GM21737 (cell line): ENCODE data around the gene RGS12.
"Not testable (repeated sequence)": the region's sequence is repeated elsewhere in the genome, so short reads cannot be mapped to it uniquely, and the experiment has no call there.

Source experiments
- ATAC-seq: cut with Tn5 transposase; IDR thresholded peaks from one replicate; pipeline ENCODE4 v1.9.1; 2021; ENCODE audit warnings: mild to moderate bottlenecking, moderate library complexity; ENCODE audit not compliant: unreplicated experiment

RGS12 gene

DNA sequence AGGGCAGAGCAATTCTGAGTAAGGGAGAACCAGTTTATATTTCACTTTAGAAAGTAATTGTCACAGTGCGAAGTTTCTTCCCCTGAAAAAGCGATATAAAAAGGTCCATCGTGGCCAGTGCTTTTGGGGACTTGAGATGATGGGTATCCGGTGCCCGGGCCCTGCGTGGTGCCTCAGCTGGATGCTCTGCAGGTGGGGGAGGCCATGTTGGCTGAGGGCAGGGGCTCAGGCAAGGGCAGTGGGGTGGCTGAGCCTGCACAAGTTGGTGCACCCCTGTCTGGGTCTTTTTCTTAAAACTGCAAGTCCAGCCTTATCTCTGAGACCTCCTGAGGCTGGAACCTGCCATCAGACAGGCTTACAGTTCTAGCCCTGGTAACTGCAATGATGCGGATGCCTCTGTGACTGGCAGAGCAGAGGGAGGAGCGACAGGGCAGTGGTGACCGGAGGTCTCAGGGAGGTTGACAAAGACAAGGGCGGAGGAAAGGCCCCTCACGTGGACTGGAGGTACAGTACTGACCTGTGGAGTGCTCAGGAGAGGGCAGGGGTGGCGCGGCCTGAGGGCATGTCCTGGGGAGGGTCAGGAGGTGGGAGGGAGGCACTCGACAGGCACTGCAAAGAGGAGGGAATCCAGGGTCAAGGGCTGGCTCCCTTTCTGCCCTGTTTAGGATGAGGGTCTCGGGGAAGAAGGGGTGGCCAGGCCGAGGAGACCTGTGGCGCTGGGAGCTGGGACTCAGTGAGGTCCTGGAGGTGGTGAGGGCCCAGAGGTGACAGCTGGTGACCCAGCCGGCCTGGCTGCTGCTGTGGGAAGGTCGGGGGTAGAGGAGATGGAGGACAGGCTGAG lies 1.8 kb downstream of the RGS12 start:
- ATAC-seq, result no peak

DNA sequence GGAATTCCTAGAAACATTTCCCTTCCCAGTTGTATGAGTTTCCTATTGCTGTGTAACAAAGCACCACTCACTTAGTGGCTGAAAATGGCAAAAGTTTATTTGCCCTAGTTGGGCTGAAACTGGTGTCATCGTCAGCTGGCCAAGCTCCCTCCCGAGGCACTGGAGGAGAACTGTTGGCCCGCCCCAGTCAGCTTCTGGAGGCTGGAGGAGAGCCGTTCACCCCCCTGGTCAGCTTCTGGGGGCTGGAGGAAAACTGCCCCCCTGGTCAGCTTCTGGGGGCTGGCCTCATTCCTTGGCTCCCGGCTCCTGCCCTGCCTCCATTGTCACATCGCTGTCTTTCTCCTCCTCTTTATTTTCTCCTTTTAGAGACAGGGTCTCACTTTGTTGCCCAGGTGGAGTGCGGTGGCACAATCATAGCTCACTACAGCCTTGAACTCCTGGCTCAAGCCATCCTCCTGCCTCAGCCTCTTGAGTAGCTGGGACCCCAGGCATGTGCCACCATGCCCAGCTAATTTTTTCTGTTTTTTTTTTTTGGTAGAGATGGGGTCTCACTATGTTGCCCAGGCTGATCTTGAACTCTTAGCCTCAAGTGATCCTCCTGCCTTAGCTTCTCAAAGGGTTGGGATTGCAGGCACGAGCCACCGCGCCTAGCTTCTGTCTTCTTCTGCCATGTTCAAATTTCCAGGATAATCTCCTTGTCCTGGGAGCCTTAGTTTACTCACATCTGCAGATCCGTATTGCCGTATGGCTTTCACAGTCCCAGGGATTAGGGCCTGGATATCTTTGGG lies 3.2 kb downstream of the RGS12 start:
- no peak for ATAC-seq

DNA sequence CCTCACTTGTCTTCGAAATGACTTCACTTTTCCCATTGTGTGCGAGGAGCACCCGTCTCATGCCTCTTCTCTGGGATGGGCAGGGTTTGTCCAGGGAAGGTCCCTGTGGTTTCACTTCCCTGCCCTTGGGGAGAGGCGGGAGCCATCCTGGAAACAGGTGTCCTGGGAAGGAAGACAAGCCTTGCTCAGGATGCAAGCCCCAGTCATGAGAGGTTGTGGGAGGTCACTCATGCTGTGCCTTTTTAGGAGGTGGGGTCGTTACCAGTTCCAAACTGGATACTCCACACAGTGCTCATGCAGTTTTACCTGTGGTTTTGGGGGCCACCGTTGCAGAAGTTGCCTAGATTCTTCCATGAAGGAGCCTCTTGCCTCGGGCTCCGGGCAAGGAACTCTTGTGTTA lies 3.8 kb downstream of the RGS12 start:
- ATAC-seq, result no peak

DNA sequence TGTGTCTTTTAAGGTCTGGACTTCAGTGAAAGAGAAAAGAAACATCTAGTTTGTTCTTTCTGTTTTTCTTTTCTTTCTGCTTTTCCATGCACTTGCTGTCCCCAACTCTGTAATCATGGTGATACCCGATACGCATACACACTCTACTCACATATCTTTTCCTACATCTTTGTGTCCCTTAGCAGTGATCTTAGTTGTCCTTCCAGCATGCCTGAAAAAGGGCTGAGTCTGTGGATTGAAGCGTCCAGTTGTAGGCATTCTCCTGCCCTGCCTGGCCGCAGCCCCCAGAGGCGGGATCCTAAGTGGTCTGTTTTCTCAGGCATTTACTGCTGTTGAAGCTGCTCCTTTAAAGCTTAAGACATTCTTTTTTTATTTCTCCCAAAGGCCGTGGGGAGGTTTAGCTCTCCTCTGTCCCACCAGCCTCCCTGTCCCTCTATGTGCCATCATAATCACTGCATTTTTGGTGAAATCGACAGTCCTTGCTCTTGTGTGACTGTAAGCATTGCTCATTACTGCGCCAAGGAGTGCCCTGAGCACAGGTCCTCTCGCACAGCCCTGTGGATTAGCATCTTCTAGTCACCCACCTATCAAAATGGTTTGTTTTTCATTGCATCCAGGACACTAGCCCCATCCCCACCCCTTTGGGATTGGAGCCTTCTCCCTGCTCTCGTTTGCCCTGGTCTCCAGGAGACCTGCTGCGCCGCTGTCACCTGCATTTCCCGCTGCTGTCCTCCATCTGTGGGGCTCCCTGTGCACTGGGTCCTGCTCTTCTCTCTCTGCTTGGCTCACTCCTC lies 4.4 kb downstream of the RGS12 start:
- no peak for ATAC-seq

DNA sequence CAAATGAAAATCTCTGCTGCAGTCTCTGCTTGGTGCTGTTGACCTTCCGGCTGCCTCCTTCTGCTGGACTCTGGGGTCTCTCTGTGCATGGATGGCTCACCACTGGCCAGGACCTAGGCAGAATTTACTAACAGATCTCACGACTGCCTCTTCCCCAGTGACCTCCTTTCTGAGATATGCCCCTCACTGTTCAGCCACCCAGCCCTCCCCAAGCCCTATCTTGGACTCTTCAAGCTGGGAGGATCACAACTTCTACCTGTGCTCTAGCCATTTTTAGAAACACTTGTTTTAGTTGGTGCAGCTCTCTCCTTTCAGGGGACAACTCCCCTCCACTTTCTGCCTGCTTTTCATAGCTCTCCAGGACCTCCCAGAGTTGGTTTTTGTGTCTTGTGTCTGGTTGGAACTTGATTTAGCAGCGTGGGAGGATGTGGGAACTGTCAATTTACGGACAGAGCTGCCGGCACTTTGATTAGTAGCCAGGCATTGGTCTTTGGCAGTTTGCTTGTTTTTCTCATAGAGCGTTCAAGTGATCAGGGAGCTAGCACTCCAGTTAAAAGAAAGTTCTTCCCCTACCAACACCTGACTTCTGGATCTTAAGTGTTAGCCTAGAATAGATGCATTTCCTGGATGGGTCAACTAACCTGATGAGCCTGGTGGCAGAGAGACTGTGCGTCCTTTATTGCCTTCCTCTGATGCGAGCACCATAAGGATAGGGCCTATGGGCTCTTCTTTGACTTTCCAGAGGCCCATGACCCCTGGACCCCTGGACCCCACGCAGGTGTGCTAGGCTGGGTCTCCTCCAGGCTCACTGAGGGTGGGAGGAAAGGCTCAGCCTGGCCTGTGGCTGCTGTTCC lies 6.5 kb downstream of the RGS12 start:
- ATAC-seq, result no peak

DNA sequence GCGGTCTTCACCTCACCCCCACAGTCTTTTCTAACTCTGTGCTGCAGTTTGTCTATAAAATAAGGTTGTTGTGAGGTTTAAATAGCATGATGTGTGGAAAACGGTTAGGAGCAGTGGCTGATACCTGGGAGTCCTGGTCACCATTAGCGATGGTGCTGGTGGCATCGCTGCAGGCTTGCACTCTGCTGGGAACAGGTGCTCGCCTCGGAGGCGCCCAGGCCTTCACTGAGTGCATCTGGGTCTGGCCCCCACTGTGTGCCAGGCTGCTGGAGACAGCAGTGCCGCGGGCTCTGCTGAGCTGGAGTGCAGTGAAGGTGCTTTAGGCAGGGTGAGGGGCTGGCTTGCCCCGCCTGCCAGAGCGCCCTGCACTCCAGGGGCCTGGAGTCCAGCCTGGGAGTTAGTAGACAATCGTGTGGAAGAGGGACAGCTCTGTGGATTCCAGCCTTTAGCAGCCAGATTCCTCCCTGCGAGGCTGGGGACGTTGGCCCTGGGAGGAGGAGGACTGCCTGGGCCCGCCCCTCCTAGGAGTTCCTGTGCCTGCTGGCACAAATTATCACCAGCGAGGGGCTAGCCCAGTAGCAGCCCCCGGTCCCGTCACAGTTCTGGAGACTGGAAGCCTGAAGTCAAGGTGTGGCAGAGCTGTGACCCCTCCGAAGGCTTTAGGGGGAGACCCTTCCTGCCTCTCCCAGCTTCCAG lies 7.3 kb downstream of the RGS12 start:
- ATAC-seq, result no peak

DNA sequence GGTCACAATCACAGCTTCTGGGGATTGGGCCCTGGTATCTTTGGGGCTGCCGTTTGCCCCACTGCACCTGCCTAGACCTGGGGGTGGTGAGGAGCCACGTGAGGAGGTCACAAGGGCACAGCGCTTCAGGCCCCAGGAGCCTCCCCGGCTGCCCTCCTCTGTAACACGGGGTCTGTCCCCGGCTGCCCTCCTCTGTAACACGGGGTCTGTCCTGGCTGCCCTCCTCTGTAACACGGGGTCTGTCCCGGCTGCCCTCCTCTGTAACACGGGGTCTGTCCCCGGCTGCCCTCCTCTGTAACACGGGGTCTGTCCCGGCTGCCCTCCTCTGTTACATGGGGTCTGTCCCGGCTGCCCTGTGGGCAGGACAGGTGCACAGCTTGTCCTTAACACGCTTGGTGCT lies 8.1 kb downstream of the RGS12 start:
- ATAC-seq, result not testable (repeated sequence)

DNA sequence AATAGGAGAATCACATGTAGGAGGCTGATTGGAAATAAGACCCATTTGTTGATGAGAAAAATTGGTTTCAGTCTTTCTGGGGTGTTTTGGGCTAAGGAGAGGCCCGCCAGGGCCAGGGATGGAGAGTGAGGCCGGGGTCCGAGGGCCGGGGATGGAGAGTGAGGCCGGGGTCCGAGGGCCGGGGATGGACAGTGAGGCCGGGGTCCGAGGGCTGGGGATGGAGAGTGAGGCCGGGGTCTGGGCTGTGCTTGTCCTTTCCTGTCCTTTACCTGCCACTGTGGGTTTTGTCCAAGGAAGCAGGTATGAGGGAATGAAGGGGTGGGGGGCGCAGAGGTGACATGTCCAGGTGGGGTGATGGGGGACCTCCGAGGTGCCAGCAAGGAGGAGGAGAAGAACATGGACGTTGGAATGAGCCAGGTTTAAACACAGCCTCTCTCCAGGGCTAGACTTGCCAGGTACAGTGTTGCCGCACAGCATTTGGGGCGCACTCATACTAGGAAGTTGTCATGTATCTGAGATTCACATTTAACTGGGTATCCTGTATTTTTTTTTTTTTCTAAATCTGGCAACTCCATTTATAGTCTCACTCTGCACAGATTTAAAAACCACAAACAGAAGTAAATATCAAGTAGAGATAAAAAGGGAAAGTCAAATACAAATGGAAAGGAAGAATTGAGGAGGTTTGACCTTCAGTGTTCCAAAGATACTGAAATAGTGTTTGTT lies 8.8 kb downstream of the RGS12 start:
- ATAC-seq, result no peak

DNA sequence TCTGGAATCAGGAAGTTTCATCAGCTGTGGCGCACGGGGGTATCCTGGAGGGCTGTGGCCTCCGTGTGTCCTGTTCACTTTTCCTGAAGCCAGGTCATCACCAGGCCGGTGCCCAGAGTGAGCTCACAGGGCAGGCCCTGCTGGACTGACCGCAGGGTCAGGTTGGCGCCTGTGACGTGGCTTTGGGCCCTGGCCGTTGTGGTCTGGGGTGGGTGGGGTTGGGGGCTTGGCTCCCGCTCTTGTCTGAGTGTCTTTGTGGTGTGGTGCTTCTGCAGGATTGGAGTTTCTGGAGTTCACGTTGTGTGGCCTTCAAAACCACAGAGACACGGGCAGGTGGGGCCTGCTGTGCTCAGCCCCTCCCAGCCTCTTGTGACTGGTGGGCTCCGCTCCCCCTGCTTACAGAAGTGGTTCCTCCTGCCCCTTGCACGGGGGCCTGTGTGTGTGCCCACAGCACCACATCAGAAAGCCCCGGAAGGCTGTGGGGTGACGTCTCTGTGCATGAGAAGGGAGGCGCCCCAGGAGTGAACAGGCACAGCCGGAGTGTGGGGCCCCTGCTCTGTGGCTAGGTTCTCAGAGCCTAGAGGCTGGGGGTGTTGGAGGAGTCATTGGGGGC lies 9.5 kb downstream of the RGS12 start:
- ATAC-seq, result no peak

DNA sequence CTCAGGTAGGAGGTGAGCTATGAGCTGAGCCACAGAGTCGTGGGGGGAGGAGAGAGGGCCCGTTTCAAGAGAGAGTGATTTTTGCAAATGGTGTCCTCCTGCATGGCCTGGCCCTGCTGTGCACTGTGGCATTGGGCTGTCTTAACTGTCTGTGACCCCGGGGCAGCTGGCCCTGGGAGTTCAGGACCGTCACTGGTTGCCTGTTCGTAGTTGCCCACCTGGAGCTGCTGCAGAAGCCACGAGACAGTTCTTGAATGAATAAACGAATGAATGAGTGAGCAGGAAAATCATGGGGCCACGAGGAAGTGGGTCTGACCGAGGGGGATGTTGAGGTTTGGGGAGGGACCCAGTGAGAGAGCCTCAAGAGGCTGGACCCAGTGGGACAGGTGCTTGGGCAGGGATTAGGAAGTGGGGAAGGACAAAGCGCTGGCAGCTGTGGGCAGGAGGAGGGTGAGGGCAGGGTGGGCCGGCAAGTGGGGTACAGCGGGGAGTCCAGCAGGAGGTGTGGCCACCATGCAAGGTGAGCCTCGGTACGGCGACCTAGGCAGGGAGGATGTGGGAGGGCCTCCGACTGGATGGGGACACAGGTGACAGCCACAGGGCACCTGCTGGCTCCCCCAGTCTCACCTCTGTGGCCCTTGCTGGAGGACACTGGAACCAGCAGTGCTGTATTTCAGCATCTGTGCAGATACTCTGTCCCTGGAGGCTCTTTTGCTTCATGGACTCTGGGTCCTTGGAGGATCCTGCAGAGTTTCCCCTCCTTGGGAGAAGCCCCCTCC lies 10.2 kb downstream of the RGS12 start:
- ATAC-seq, result no peak

DNA sequence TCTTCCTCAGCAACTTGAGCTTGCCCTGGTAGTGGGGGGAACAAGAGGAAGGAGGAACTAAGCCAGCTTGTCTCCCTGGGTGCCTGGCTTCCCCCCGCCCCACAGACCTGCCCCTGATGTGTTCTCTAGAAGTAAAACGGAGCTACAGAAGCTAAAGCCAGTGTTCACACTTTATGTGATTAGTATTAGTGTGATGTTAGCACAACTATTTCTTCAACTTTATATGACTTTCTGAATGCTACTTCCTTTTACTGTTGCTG lies 10.7 kb downstream of the RGS12 start:
- ATAC-seq, result no peak

DNA sequence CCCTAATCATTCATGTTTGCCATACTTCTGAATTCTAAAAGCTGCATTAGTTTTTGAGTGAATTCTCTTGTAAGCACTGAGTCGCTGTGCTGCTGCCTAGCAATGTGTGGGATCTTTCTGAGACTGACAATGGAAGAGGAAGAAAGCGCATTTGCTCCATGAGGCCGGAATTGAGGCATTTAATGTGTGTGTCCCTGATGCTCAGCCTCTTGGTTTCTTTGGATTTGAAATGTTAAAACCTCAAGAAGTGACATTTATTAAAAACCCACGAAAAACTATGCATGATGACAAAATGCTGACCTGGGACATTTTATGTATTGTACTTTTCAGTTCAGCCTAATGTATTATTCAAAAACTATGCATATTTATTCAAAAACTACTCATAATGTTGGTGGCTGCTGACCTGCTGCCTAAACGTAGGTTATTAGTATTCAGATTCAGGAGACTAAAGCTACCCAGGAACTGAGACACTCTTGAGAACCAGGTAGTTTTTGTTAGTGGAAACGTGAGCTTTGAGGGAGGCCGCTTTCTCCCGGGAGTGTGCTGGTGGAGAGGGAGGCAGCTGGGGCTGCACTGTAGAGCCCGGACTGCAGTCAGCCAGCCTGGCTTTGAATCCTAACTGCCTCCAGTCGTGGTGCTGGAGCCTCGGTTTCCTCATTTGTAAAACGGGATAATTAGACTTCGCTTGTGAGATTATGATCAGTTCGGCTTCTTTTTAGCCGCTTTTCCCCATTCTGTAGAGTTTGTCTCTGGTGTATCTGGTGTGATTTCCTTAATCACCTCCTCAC lies 11.3 kb downstream of the RGS12 start:
- no peak for ATAC-seq

DNA sequence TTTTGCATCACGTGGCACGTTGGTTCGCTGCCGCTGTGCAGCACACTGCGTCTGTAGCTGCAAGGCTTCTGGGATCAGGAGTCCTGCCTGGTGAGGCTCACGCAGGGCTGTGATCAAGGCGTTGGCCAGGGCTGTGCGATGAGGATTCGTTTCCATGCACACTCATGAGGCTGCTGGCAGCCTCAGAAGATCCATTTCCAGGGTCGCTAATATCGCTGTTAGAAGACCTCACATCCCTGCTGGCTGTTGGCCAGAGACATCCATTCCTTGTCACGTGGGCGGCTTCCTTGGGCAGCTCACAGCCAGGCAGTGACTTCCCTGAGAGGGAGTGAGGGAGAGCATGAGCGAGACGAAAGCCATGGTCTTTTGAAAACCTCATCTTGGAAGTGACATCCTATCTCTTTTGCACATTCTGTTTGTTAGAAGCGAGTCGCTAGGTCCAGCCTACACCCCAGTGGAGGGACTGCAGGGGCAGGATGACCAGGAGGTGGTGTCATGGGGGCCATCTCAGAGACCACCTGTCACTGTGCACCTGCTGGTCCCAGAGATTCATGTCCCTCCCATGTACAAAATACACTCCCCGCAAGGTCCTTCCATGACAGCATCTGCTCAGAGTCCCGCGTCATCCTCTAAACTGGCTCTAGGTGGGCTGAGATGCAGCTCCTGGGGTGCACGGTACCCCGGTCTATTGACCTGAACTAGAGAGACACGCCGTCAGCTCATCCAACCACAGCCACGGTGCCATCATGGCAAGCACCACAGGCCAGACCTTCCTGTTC lies 12.2 kb downstream of the RGS12 start:
- no peak for ATAC-seq

DNA sequence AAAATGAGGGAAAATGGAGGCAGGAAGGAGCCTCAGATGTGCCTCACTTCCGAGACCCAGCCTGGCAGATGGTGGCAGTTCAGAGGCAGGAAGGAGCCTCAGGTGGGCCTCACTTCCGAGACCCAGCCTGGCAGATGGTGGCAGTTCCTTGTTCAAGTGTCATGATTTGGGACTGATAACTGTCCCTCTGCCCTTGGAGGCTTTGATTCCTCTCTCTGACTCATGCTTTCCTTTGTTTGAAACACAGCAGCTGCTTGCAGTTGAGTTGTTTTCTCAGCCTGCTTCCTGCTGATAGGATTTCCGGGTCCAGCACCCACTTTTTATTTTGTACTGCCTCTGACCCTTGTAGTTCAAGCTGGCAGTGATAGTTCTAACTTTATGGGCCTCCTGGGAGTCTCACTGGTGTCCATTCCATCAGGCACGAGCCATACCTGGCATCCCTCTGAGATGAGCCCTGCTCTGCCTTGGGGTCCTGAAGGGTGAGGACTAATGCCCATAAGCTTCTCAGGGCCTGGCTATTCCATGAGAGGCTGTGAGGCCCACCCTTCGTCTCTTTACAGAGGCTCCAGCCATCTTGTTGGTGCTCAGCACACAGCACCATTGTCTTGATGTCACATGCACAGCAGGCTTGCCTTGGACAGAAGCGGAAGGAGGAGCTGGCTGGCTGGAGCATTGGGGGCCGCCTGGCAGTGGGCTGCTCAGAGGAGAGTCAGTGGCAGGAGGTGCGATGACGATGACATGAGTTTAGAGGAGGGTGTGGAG lies 13.0 kb downstream of the RGS12 start:
- ATAC-seq, result no peak

DNA sequence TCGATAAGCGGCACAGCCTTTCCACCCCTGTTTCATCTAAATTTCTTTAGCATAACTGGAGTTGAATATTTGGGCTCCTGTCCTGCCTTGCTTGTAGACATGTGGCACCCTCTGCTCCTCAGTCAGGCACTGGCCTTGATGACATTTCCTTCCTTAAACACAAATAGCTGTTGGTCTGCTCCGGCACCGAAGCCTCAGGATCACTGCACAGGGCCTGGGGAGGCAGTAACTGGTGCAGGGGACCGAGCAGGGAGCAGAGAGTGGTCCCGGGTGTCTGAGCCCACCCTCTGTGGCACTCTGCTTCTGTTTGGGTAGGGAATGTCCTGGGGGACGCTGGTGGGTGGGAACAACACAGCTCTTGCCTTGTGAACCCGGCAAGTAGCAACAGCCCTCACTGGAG lies 13.6 kb downstream of the RGS12 start:
- no peak for ATAC-seq

DNA sequence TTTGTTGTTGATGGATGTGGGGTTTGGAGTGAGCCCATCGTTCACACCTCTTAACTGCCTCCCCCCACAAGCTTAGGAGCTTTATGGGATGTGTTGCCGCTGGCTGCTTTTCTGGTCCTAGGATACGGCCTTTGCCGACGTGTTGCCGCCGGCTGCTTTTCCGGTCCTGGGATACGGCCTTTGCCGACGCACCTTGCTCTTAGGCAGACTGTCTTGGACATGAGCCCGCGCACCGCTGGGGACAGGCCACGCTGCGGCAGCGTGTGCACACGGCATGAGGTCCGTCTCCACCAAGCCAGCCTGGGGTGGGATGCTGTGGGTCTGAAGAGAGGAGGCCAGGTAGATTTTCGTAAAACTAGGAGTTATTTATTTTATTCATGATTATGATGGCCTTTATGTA lies 14.2 kb downstream of the RGS12 start:
- no peak for ATAC-seq
